GM12878 (cell line): ENCODE data around the gene GJD3. TPM values are rescaled to one million over a fixed set of nuclear protein-coding genes. Genes with fewer than 3 reads are reported as not detected.

Experiments used
- ATAC-seq: fragments of 200-7000 bp; cut with Tn5 transposase; 3 replicates; pipeline ENCODE4 v1.9.1; 2020; ENCODE audit warnings: mild to moderate bottlenecking, moderate library complexity
- BruUV-seq: library from RNA; stranded (reverse); fragments of 400-500 nt; replicated peaks from 2 replicates; lab custom pipeline; 2021; lab: Mats Ljungman, UMichigan
- CTCF ChIA-PET: fragments of 300-600 bp; sonication (Branson Sonifier 250); formaldehyde crosslinking; extraction: SDS; loops from one replicate; lab custom pipeline; 2021; ENCODE audit warnings: inconsistent platforms; lab: Yijun Ruan, JAX
- POLR2A ChIA-PET: fragments of 350-600 bp; formaldehyde crosslinking; extraction: SDS; loops from one replicate; lab custom pipeline; 2021; ENCODE audit warnings: inconsistent platforms; lab: Charles Lee
- RAD21 ChIA-PET: fragments of 300-600 bp; sonication (Branson Sonifier 250); formaldehyde crosslinking; loops from one replicate; lab custom pipeline; 2023; ENCODE audit warnings: antibody characterized with exemption; ENCODE audit not compliant: unreplicated experiment; lab: Charles Lee
- SMC1A ChIA-PET: fragments of 300-600 bp; sonication (Branson Sonifier 250); formaldehyde crosslinking; loops from one replicate; lab custom pipeline; 2023; ENCODE audit not compliant: unreplicated experiment, uncharacterized antibody; lab: Charles Lee
- DNase-seq: peaks from one replicate; pipeline ENCODE4 v3.0.0-alpha.2; 2011; ENCODE audit warnings: low read depth, low spot score
- FAIRE-seq: peaks from 3 replicates; lab custom pipeline; 2011; peaks lifted over from hg19 to GRCh38; lab: Jason Lieb, UNC
- H2AFZ ChIP-seq: 2 replicates; pipeline ENCODE4 v1.6.0; 2011; ENCODE audit warnings: low read depth, low read length, control low read depth; ENCODE audit not compliant: control insufficient read depth
- H3K27ac ChIP-seq: 2 replicates; pipeline ENCODE4 v1.5.1; 2011; ENCODE audit warnings: control low read depth; ENCODE audit not compliant: control insufficient read depth, insufficient read depth
- H3K27me3 ChIP-seq, 2 experiments: replicated peaks in 1 of 2; 2 replicates each; pipeline versions ENCODE4 v1.6.0 to v1.6.1; 2011; ENCODE audit warnings: low read length in 1 of 2; ENCODE audit not compliant: control insufficient read depth in 2 of 2, insufficient read depth in 2 of 2
- H3K36me3 ChIP-seq, 2 experiments: 2 replicates each; pipeline ENCODE4 v1.5.1; 2011; ENCODE audit warnings: low read length in 1 of 2; ENCODE audit not compliant: control insufficient read depth in 2 of 2, insufficient read depth in 2 of 2
- H3K4me1 ChIP-seq: 2 replicates; pipeline ENCODE4 v1.6.1; 2011; ENCODE audit warnings: mild to moderate bottlenecking, low read length, moderate library complexity, mixed read lengths; ENCODE audit not compliant: control insufficient read depth, insufficient read depth
- H3K4me2 ChIP-seq: 2 replicates; pipeline ENCODE4 v1.6.0; 2011; ENCODE audit warnings: control low read depth; ENCODE audit not compliant: control insufficient read depth, insufficient read depth
- H3K4me3 ChIP-seq: fragments of 200-600 bp; sonication (generic); 2 replicates; pipeline ENCODE4 v1.5.1; 2016
- H3K79me2 ChIP-seq: 2 replicates; pipeline ENCODE4 v1.6.0; 2011; ENCODE audit warnings: low read length; ENCODE audit not compliant: control insufficient read depth, insufficient read depth
- H3K9ac ChIP-seq: 2 replicates; pipeline ENCODE4 v1.8.0; 2011; ENCODE audit warnings: low read length, control low read depth, mixed read lengths; ENCODE audit not compliant: control insufficient read depth, insufficient read depth
- H3K9me3 ChIP-seq: replicated peaks from 3 replicates; pipeline ENCODE4 v1.5.1; 2011; ENCODE audit warnings: mild to moderate bottlenecking, low read length; ENCODE audit not compliant: control insufficient read depth, insufficient read depth
- H4K20me1 ChIP-seq: 2 replicates; pipeline ENCODE4 v1.6.0; 2011; ENCODE audit not compliant: control insufficient read depth, insufficient read depth
- BHLHE40 ChIP-seq, 2 experiments: fragments of 450-650 bp in 1 of 2; IDR thresholded peaks; 2 replicates each; pipeline ENCODE4 v1.6.1; 2011 to 2017; ENCODE audit warnings: low read depth in 2 of 2, borderline replicate concordance in 1 of 2, improper control_type of control experiment in 1 of 2, low read length in 1 of 2, mild to moderate bottlenecking in 1 of 2
- STAT3 ChIP-seq: IDR thresholded peaks from 2 replicates; pipeline ENCODE4 v1.6.1; 2011; ENCODE audit warnings: low read depth, low read length, improper control_type of control experiment
- WGBS: methylation state at CpG from one replicate; pipeline ENCODE4 v1.1.6; 2016; ENCODE audit warnings: low lambda C conversion rate; ENCODE audit not compliant: insufficient replicate concordance, insufficient coverage; ENCODE audit errors: missing lambda C conversion rate; 5-methylcytosine and 5-hydroxymethylcytosine counted together
- in situ Hi-C: fragments of 300-500 bp; cut with MboI; formaldehyde crosslinking; loops from 9 replicates; pipeline ENCODE4 v1.14.3; 2018; ENCODE audit warnings: mixed read lengths
- intact Hi-C: fragments of 100-400 bp; cut with micrococcal nuclease; formaldehyde crosslinking; loops from one replicate; pipeline ENCODE4 v1.14.2; 2022; ENCODE audit not compliant: unreplicated experiment
- polyA plus RNA-seq, 11 experiments: library from polyadenylated mRNA; depleted of rRNA in 4 of 11; unstranded in 6 of 11; stranded (reverse) in 5 of 11; fragments of >200 nt; fragmentation: Nextera tagmentation in 4 of 11; fragmentation: Illumina TruSeq in 1 of 11; extraction: Ambion mirVana in 4 of 11; extraction: Trizol in 1 of 11; gene quantifications; 1 replicate in 1 of 11; 2 replicates in 10 of 11; pipeline versions ENCODE4 v1.2.1 to v1.2.3, GENCODE V29; 2011 to 2016; ENCODE audit warnings: inconsistent platforms in 2 of 11, missing spikeins in 2 of 11, low read depth in 1 of 11
- total RNA-seq, 4 experiments: library from RNA; depleted of rRNA in 3 of 4; stranded (reverse); fragments of >200 nt in 3 of 4; fragmentation: Illumina TruSeq in 1 of 4; extraction: Trizol in 1 of 4; gene quantifications; 2 replicates each; pipeline versions ENCODE4 v1.2.1 to v1.2.3, GENCODE V29; 2013 to 2021
- TF ChIP-seq, protein P1 (sequence below): IDR thresholded peaks from 2 replicates; pipeline ENCODE4 v1.6.1; 2011; ENCODE audit warnings: borderline replicate concordance, low read depth, mild to moderate bottlenecking, moderate library complexity, low read length; ENCODE audit not compliant: insufficient read depth, poor library complexity, severe bottlenecking

Gene GJD3
- total and polyA plus RNA-seq, 10 of the 15 experiments (the other 5 are each of a cell fraction or from before 2014, with no cell fraction given) = 1.6 TPM; not detected in 9

DNA sequence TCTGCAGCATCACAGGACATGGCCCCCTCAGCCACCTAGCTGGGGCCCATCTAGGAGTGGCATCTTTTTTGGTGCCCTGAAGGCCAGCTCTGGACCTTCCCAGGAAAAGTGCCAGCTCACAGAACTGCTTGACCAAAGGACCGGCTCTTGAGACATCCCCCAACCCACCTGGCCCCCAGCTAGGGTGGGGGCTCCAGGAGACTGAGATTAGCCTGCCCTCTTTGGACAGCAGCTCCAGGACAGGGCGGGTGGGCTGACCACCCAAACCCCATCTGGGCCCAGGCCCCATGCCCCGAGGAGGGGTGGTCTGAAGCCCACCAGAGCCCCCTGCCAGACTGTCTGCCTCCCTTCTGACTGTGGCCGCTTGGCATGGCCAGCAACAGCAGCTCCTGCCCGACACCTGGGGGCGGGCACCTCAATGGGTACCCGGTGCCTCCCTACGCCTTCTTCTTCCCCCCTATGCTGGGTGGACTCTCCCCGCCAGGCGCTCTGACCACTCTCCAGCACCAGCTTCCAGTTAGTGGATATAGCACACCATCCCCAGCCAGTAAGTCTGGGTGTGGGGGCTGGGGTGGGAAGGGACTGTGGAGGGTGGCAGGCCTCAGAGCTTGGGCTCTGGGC lies 33.6 kb downstream of the GJD3 start:
- Histone ChIP-seq H3K4me2 (no peak overlapping the region), H3K9me3 (no peaks in the 10 kb centered on the region), H3K36me3 (peaks cover 19 to 24% of the 10 kb centered on the region in 2 experiments; a peak in 3 of 4 replicates), H4K20me1 (no peaks in the 10 kb centered on the region), H3K79me2 (peaks cover 85% of the 10 kb centered on the region), H3K9ac (no peak overlapping the region)
- no peak for DNase-seq
- POLR2A ChIA-PET = interaction anchor here (1.3 kb wide), 1 partner anchor 11 kb away, joined by 5 read pairs; no protein-coding TSS in a partner anchor
- in situ Hi-C loops = no loop called here
- FAIRE-seq = no peak
- TF ChIP-seq BHLHE40 (IDR thresholded peaks at IDR 0.05; ENCODE audit: borderline replicate concordance in 1 of 2, low read depth in 2 of 2, low read length in 1 of 2) (no peak), STAT3 (no peak)
- TF ChIP-seq, protein P1, sequence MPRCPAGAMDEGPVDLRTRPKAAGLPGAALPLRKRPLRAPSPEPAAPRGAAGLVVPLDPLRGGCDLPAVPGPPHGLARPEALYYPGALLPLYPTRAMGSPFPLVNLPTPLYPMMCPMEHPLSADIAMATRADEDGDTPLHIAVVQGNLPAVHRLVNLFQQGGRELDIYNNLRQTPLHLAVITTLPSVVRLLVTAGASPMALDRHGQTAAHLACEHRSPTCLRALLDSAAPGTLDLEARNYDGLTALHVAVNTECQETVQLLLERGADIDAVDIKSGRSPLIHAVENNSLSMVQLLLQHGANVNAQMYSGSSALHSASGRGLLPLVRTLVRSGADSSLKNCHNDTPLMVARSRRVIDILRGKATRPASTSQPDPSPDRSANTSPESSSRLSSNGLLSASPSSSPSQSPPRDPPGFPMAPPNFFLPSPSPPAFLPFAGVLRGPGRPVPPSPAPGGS = no peak
- TF ChIP-seq, all 136 proteins: peak for 0
- BruUV-seq = no TSS peak
- Histone ChIP-seq H3K4me1 (peaks cover 34% of the 10 kb centered on the region), H3K27me3 (no peaks in the 10 kb centered on the region), H2AFZ (no peak overlapping the region), H3K27ac (peak overlapping the region; percentile 54; the same call in 1 of the 2 replicates), H3K4me3 (no peak overlapping the region)
- CTCF ChIA-PET = interaction anchor here (1.1 kb wide), 1 partner anchor 245 kb away, joined by 3 read pairs; no protein-coding TSS in a partner anchor
- RAD21 ChIA-PET = interaction anchor here (0.5 to 1.5 kb wide), 4 partner anchors 20 to 287 kb away, joined by 3 to 5 read pairs (median 3); no protein-coding TSS in a partner anchor
- SMC1A ChIA-PET = interaction anchor here (1.4 kb wide), 1 partner anchor 26 kb away, joined by 4 read pairs; no protein-coding TSS in a partner anchor
- no peak for ATAC-seq
- intact Hi-C loops = loop anchor here (1.0 kb wide), 1 partner anchor 10 kb away; no protein-coding TSS in a partner anchor
- WGBS = 93% methylated on average over 9 of the region's 10 CpGs
